Chondrocyte (in vitro differentiated cells): ENCODE data around the gene DHX57. TPM values are rescaled to one million over a fixed set of nuclear protein-coding genes. Genes with fewer than 3 reads are reported as not detected.
"Not testable (repeated sequence)": the region's sequence is repeated elsewhere in the genome, so short reads cannot be mapped to it uniquely, and the experiment has no call there.

Source experiments
- DNase-seq: peaks from one replicate; pipeline ENCODE4 v3.0.0; 2021; ENCODE audit warnings: mixed read lengths, low spot score
- H3K27ac Mint-ChIP-seq: one replicate; pipeline ENCODE4 v1.8.0; 2021; ENCODE audit warnings: mild to moderate bottlenecking, moderate library complexity, mixed read lengths; ENCODE audit not compliant: unreplicated experiment
- H3K27me3 Mint-ChIP-seq: 2 replicates; pipeline ENCODE4 v1.8.0; 2021; ENCODE audit warnings: low read depth, mixed read lengths
- H3K36me3 Mint-ChIP-seq: 2 replicates; pipeline ENCODE4 v1.8.0; 2021; ENCODE audit warnings: low read depth, mixed read lengths
- H3K4me1 Mint-ChIP-seq: 2 replicates; pipeline ENCODE4 v1.8.0; 2021; ENCODE audit warnings: low read depth, mild to moderate bottlenecking, mixed read lengths
- H3K4me3 Mint-ChIP-seq: one replicate; pipeline ENCODE4 v1.8.0; 2021; ENCODE audit warnings: mild to moderate bottlenecking, moderate library complexity, mixed read lengths; ENCODE audit not compliant: unreplicated experiment
- H3K9me3 Mint-ChIP-seq: 2 replicates; pipeline ENCODE4 v1.8.0; 2021; ENCODE audit warnings: low read depth, mixed read lengths
- CTCF ChIP-seq: fragments of 200-600 bp; sonication (generic); IDR thresholded peaks from 2 replicates; pipeline ENCODE4 v1.5.0; 2021; ENCODE audit warnings: antibody characterized with exemption, mild to moderate bottlenecking, moderate library complexity
- total RNA-seq: library from RNA; stranded (reverse); gene quantifications from 3 replicates; pipeline ENCODE4 v1.2.1, GENCODE V29; 2021

DHX57 gene
- total RNA-seq, 1 donor from 2014 or later, result 18.2 TPM

GRCh38 chr2:38771632-38772031, 104.1 kb downstream of the DHX57 start:
- H3K4me3 Mint-ChIP-seq, result no peak overlapping the region
- H3K27me3 Mint-ChIP-seq, result no peaks in the 10 kb centered on the region
- H3K27ac Mint-ChIP-seq, result no peak overlapping the region
- no peaks in the 10 kb centered on the region for H3K9me3 Mint-ChIP-seq
- no peak for DNase-seq
- no peak for TF ChIP-seq CTCF
- no peaks in the 10 kb centered on the region for H3K36me3 Mint-ChIP-seq
- no peaks in the 10 kb centered on the region for H3K4me1 Mint-ChIP-seq

- no peak overlapping the region for H3K4me3 Mint-ChIP-seq
- no peaks in the 10 kb centered on the region for H3K4me1 Mint-ChIP-seq
- TF ChIP-seq CTCF, result no peak
- no peaks in the 10 kb centered on the region for H3K27me3 Mint-ChIP-seq
- DNase-seq, result no peak
- no peaks in the 10 kb centered on the region for H3K9me3 Mint-ChIP-seq
- no peaks in the 10 kb centered on the region for H3K36me3 Mint-ChIP-seq
- no peak overlapping the region for H3K27ac Mint-ChIP-seq
These were observed 110.2 kb downstream of the DHX57 start for GRCh38 chr2:38765551-38765950.

- Mint-ChIP-seq H3K36me3 (no peaks in the 10 kb centered on the region), H3K4me3 (no peak overlapping the region), H3K4me1 (no peaks in the 10 kb centered on the region), H3K27ac (no peak overlapping the region), H3K27me3 (no peaks in the 10 kb centered on the region), H3K9me3 (no peaks in the 10 kb centered on the region)
- no peak for TF ChIP-seq CTCF
- DNase-seq, result no peak
These were observed 110.6 kb downstream of the DHX57 start for GRCh38 chr2:38765149-38765548.

- no peaks in the 10 kb centered on the region for H3K4me1 Mint-ChIP-seq
- H3K27me3 Mint-ChIP-seq, result no peaks in the 10 kb centered on the region
- H3K36me3 Mint-ChIP-seq, result no peaks in the 10 kb centered on the region
- no peak for TF ChIP-seq CTCF
- no peak for DNase-seq
- H3K27ac Mint-ChIP-seq, result no peak overlapping the region
- H3K9me3 Mint-ChIP-seq, result no peaks in the 10 kb centered on the region
- no peak overlapping the region for H3K4me3 Mint-ChIP-seq
These were observed 112.0 kb downstream of the DHX57 start for GRCh38 chr2:38763728-38764127.

- Mint-ChIP-seq H3K4me3 (no peak overlapping the region), H3K27me3 (no peaks in the 10 kb centered on the region), H3K27ac (no peak overlapping the region), H3K36me3 (no peaks in the 10 kb centered on the region), H3K4me1 (no peaks in the 10 kb centered on the region), H3K9me3 (no peaks in the 10 kb centered on the region)
- DNase-seq, result no peak
- TF ChIP-seq CTCF, result no peak
These were observed 112.5 kb downstream of the DHX57 start for GRCh38 chr2:38763228-38763627.

- not testable (repeated sequence) for H3K27me3 Mint-ChIP-seq, H3K4me1 Mint-ChIP-seq, DNase-seq
These were observed 119.8 kb downstream of the DHX57 start for GRCh38 chr2:38755891-38756290.

More at GRCh38 chr2:38755891-38756290, 119.8 kb downstream of the DHX57 start:
- H3K4me3 Mint-ChIP-seq, H3K27ac Mint-ChIP-seq, H3K36me3 Mint-ChIP-seq, H3K9me3 Mint-ChIP-seq: not testable (repeated sequence)
